CD4-positive, alpha-beta T cell (primary cell): ENCODE results near the gene ATP8B3. TPM values are rescaled to one million over a fixed set of nuclear protein-coding genes. Genes with fewer than 3 reads are reported as not detected.

Source experiments
- ATAC-seq: fragments of 200-7000 bp; cut with Tn5 transposase; one replicate; pipeline ENCODE4 v1.10.0; 2022; ENCODE audit warnings: mild to moderate bottlenecking; ENCODE audit not compliant: poor library complexity
- CTCF ChIA-PET: fragments of 350-600 bp; sonication (Branson Sonifier 250); formaldehyde crosslinking; loops from one replicate; lab custom pipeline; 2021; ENCODE audit warnings: antibody characterized with exemption, inconsistent platforms; lab: Charles Lee
- POLR2A ChIA-PET: fragments of 350-600 bp; sonication (Branson Sonifier 250); formaldehyde crosslinking; loops from one replicate; lab custom pipeline; 2021; ENCODE audit warnings: antibody characterized with exemption, inconsistent platforms; lab: Charles Lee
- DNase-seq, 14 experiments: peaks; one replicate each; pipeline ENCODE4 v3.0.0-alpha.2; 2013 to 2020; ENCODE audit warnings: mixed read lengths in 2 of 14
- H3K27ac ChIP-seq, 2 donors: one replicate each; pipeline versions ENCODE4 v1.5.1 to v1.7.0; 2013; ENCODE audit warnings: low read length in 2 of 2, low read depth in 1 of 2, mild to moderate bottlenecking in 1 of 2
- H3K27me3 ChIP-seq, 2 experiments: 1 replicate in 1 of 2; 2 replicates in 1 of 2; pipeline versions ENCODE4 v1.6.1 to v1.7.0; 2013; ENCODE audit warnings: low read length in 2 of 2, control low read depth in 1 of 2, mild to moderate bottlenecking in 1 of 2, moderate library complexity in 1 of 2; ENCODE audit not compliant: insufficient read depth in 2 of 2, control insufficient read depth in 1 of 2
- H3K36me3 ChIP-seq: one replicate; pipeline ENCODE4 v1.6.1; 2013; ENCODE audit warnings: low read length, control low read depth; ENCODE audit not compliant: insufficient read depth
- H3K4me1 ChIP-seq: one replicate; pipeline ENCODE4 v1.6.1; 2013; ENCODE audit warnings: low read length, control low read depth; ENCODE audit not compliant: insufficient read depth
- H3K4me3 ChIP-seq: one replicate; pipeline ENCODE4 v1.5.1; 2013; ENCODE audit warnings: mild to moderate bottlenecking, low read length, moderate library complexity
- H3K9me3 ChIP-seq, 2 experiments: 1 replicate in 1 of 2; 2 replicates in 1 of 2; pipeline versions ENCODE4 v1.6.1 to v1.7.0; 2013; ENCODE audit warnings: low read length in 2 of 2, mild to moderate bottlenecking in 2 of 2, control low read depth in 1 of 2, moderate library complexity in 1 of 2; ENCODE audit not compliant: control insufficient read depth in 1 of 2, insufficient read depth in 1 of 2
- H3K27ac Mint-ChIP-seq: one replicate; pipeline ENCODE4 v1.8.0; 2020; ENCODE audit warnings: mixed read lengths
- H3K27me3 Mint-ChIP-seq: one replicate; pipeline ENCODE4 v1.8.0; 2021; ENCODE audit warnings: mixed read lengths
- H3K36me3 Mint-ChIP-seq: one replicate; pipeline ENCODE4 v1.8.0; 2021; ENCODE audit warnings: low read depth, mixed read lengths
- H3K4me1 Mint-ChIP-seq: one replicate; pipeline ENCODE4 v1.8.0; 2021; ENCODE audit warnings: low read depth, mixed read lengths
- H3K4me3 Mint-ChIP-seq: one replicate; pipeline ENCODE4 v1.8.0; 2020; ENCODE audit warnings: mild to moderate bottlenecking, mixed read lengths
- H3K9me3 Mint-ChIP-seq: one replicate; pipeline ENCODE4 v1.8.0; 2020; ENCODE audit warnings: mixed read lengths
- intact Hi-C, 2 experiments: fragments of 100-400 bp; cut with DNase I in 1 of 2; cut with micrococcal nuclease in 1 of 2; formaldehyde crosslinking; loops; one replicate each; pipeline versions ENCODE4 v1.15.1 to v1.9.0; 2023 to 2025; cut with DNase I, micrococcal nuclease
- total RNA-seq, 174 experiments: library from RNA in 2 of 174; stranded (reverse) in 2 of 174; gene quantifications; one replicate each; pipeline ENCODE4 v1.2.3 and lab custom pipeline; 2021 to 2026
- TF ChIP-seq, protein P1 (sequence below): fragments of 200-600 bp; IDR thresholded peaks from one replicate; pipeline ENCODE4 v1.8.0; 2022; ENCODE audit warnings: antibody characterized with exemption, mild to moderate bottlenecking

Gene ATP8B3
- total RNA-seq, 2 experiments from 2014 or later = 2.5 to 3.2 TPM

GRCh38 chr19:1751367-1752008 is 60.6 kb downstream of the ATP8B3 start:
- no peak overlapping the region for H3K4me3 ChIP-seq
- DNase-seq (no peak), ATAC-seq (no peak)
- ChIA-PET CTCF (no interaction called here), POLR2A (no interaction called here)
- peaks cover 61% of the 10 kb centered on the region for H3K27me3 Mint-ChIP-seq
- TF ChIP-seq, protein P1, sequence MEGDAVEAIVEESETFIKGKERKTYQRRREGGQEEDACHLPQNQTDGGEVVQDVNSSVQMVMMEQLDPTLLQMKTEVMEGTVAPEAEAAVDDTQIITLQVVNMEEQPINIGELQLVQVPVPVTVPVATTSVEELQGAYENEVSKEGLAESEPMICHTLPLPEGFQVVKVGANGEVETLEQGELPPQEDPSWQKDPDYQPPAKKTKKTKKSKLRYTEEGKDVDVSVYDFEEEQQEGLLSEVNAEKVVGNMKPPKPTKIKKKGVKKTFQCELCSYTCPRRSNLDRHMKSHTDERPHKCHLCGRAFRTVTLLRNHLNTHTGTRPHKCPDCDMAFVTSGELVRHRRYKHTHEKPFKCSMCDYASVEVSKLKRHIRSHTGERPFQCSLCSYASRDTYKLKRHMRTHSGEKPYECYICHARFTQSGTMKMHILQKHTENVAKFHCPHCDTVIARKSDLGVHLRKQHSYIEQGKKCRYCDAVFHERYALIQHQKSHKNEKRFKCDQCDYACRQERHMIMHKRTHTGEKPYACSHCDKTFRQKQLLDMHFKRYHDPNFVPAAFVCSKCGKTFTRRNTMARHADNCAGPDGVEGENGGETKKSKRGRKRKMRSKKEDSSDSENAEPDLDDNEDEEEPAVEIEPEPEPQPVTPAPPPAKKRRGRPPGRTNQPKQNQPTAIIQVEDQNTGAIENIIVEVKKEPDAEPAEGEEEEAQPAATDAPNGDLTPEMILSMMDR = no peak
- intact Hi-C loops = no loop called here
- H3K27me3 ChIP-seq = peaks cover 74 to 80% of the 10 kb centered on the region in 2 experiments
- H3K27ac ChIP-seq = no peak overlapping the region
- H3K9me3 Mint-ChIP-seq = no peaks in the 10 kb centered on the region
- no peak overlapping the region for H3K4me3 Mint-ChIP-seq
- peaks cover 55% of the 10 kb centered on the region for H3K4me1 ChIP-seq
- H3K4me1 Mint-ChIP-seq = peaks cover 9% of the 10 kb centered on the region
- H3K27ac Mint-ChIP-seq = no peak overlapping the region
- no peaks in the 10 kb centered on the region for H3K36me3 Mint-ChIP-seq
- H3K9me3 ChIP-seq = peaks cover 0 to 62% of the 10 kb centered on the region in 2 experiments
- H3K36me3 ChIP-seq = no peaks in the 10 kb centered on the region

- Mint-ChIP-seq H3K9me3 (no peaks in the 10 kb centered on the region), H3K4me3 (no peak overlapping the region), H3K27ac (no peak overlapping the region), H3K27me3 (peaks cover 56% of the 10 kb centered on the region), H3K36me3 (no peaks in the 10 kb centered on the region), H3K4me1 (peaks cover 9% of the 10 kb centered on the region)
- H3K9me3 ChIP-seq = peaks cover 0 to 55% of the 10 kb centered on the region in 2 experiments
- H3K27ac ChIP-seq = no peak overlapping the region
- H3K4me1 ChIP-seq = peaks cover 47% of the 10 kb centered on the region
- H3K4me3 ChIP-seq = no peak overlapping the region
- intact Hi-C loops = no loop called here
- ATAC-seq (no peak), DNase-seq (no peak)
- peaks cover 69 to 77% of the 10 kb centered on the region in 2 experiments for H3K27me3 ChIP-seq
- ChIA-PET CTCF (no interaction called here), POLR2A (no interaction called here)
- TF ChIP-seq, protein P1 = no peak
- H3K36me3 ChIP-seq = no peaks in the 10 kb centered on the region
These were observed 61.6 kb downstream of the ATP8B3 start for GRCh38 chr19:1750343-1751021.

DNA sequence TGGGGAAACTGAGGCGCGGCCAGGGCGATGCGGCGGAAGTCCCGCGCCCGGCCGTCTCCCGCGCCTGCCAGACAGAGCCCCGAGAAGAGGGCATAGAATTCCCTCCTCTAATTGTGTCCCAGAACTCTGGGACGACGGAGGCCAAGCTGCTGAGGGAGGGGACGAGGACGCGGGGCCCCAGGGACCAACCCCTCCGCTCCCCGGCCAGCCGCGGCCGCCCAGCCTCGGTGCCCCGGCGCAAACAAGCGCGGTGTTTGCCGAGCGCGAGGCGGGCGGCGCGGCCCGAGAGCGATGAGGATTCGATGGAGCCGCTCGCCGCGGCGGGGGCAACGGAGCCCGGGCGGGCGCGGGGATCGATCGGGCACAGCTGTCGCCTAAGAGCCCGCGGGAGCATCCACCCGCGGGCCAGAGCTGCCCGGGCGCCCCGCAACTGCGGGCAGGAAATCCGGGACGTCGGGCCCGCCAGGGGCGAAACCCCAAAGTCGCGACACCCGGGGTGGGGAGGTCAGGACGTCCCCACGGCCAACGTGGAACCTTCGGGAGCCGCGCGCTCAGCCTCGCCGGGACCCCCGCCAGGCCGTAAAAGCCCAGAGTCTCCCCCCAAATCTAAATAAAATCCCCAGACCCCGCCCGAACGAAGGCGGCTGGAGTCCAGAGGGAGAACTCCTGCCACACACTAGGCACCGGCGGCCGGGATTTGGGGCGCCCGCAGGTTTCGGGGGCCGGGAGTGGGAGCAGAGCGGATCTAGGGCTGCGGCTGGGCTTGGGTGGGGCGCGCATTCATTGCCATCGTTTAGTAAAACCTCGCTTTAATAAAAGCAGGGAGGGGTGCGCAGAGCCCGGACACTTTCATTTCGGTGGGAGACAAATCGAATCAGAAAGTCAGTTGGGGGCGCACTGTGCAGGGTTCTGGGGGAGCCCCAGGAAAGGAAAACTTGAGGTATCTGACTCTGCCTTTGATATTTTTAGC is 62.4 kb downstream of the ATP8B3 start:
- peaks cover 9% of the 10 kb centered on the region for H3K4me1 Mint-ChIP-seq
- CTCF ChIA-PET = no interaction called here
- DNase-seq = no peak
- H3K27ac Mint-ChIP-seq = no peak overlapping the region
- no peaks in the 10 kb centered on the region for H3K9me3 Mint-ChIP-seq
- Histone ChIP-seq H3K9me3 (peaks cover 0 to 63% of the 10 kb centered on the region in 2 experiments), H3K36me3 (no peaks in the 10 kb centered on the region), H3K4me1 (peaks cover 43% of the 10 kb centered on the region), H3K27me3 (peaks cover 74 to 80% of the 10 kb centered on the region in 2 experiments), H3K27ac (no peak overlapping the region), H3K4me3 (no peak overlapping the region)
- H3K4me3 Mint-ChIP-seq = peak overlapping the region; percentile 45
- TF ChIP-seq, protein P1 = no peak
- no peak for ATAC-seq
- intact Hi-C loops = no loop called here
- POLR2A ChIA-PET = no interaction called here
- peaks cover 59% of the 10 kb centered on the region for H3K27me3 Mint-ChIP-seq
- H3K36me3 Mint-ChIP-seq = no peaks in the 10 kb centered on the region
